ENCODE data around the gene LRGUK.

Gene LRGUK

GRCh38 chr7:134255814-134256213 is 128.7 kb downstream of the LRGUK start:
- no peak overlapping the region for H3K4me3 ChIP-seq (ENCODE audit: low read length)
- DNase-seq (ENCODE audit: low read depth), result no peak
- TF ChIP-seq CTCF (IDR thresholded peaks at IDR 0.05; ENCODE audit: insufficient read depth, low read depth, low read length, missing control alignments), result no peak

DNA sequence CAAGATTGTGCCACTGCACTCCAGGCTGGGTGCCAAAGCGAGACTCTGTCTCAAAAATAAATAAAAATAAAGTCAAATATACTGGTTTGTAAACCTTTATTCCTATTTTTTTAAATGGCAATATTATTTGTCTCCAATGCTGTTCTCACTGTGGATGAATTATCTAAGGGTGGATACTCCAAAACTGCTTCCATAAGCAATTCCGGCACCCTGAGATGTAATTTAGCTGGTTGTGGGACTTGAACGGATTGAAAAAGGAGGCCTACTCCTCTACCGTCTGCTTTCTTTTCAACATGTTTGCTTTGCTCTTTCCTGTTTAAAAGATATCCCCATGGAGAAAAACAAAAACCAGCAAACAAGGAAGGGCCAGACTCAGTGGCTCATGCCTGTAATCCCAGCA is 135.2 kb downstream of the LRGUK start:
- no peak for TF ChIP-seq CTCF (IDR thresholded peaks at IDR 0.05; ENCODE audit: insufficient read depth, low read depth, low read length, missing control alignments)
- DNase-seq (ENCODE audit: low read depth), result no peak
- no peak overlapping the region for H3K4me3 ChIP-seq (ENCODE audit: low read length)

- TF ChIP-seq CTCF (IDR thresholded peaks at IDR 0.05; ENCODE audit: insufficient read depth, low read depth, low read length, missing control alignments), result no peak
Measured at GRCh38 chr7:134276951-134277350, 149.8 kb downstream of the LRGUK start.

DNA sequence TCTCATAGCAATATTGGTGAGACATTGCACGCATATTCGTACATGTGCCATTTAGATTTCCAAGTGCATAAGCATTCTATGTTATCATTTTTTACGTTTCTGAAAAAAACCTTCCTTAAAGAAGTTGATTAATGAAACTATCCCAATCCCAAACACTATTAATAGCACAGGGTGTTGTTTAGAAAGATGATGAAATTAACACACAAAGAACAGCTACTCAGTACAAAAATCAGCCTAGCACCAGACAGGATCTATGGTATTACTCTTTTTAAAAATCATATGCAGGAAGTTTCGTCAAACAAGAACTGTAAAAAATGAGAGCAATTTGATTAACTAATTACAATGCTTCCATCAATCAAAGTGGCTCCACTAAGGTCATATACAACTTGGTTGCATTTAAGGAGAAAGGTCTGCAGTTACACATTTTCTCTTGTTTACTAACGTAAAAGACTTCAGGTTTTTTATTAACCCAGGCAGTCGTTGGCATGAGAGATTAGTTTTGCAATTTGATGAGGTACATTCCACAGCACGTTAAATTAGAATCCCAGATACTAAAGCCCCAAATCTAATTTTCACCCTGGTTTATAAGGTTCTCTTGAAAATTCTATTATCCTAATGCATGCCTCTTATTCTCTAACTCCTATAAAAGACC is 151.5 kb downstream of the LRGUK start:
- no peak overlapping the region for H3K4me3 ChIP-seq (ENCODE audit: low read length)
- no peak for DNase-seq (ENCODE audit: low read depth)
- no peak for TF ChIP-seq CTCF (IDR thresholded peaks at IDR 0.05; ENCODE audit: insufficient read depth, low read depth, low read length, missing control alignments)

More at GRCh38 chr7:134276951-134277350, 149.8 kb downstream of the LRGUK start:
- no peak for DNase-seq (ENCODE audit: low read depth)
- H3K4me3 ChIP-seq (ENCODE audit: low read length), result no peak overlapping the region

DNA sequence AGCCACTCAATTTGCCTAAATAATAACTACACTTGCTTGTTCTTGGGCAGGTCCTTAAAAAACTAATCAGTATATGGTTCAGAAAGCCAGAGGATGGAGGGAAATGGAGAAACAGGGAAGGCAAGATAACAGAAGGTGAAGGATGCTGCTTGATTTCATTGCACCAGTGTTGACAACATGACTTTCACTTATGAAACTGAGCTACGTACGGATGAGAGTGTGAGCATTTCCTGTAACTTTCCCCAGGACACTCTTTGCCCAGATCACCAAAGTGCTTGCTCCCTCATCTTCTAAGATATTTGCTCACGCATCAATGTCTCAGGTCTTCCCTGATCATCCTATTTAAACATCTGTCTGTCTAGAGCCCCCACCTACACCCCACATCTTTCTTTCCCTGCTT is 152.2 kb downstream of the LRGUK start:
- TF ChIP-seq CTCF (IDR thresholded peaks at IDR 0.05; ENCODE audit: insufficient read depth, low read depth, low read length, missing control alignments), result no peak
- H3K4me3 ChIP-seq (ENCODE audit: low read length), result no peak overlapping the region
- no peak for DNase-seq (ENCODE audit: low read depth)

- no peak for DNase-seq (ENCODE audit: low read depth)
- TF ChIP-seq CTCF (IDR thresholded peaks at IDR 0.05; ENCODE audit: insufficient read depth, low read depth, low read length, missing control alignments), result no peak
- no peak overlapping the region for H3K4me3 ChIP-seq (ENCODE audit: low read length)
Measured at GRCh38 chr7:134279898-134280297, 152.8 kb downstream of the LRGUK start.

DNA sequence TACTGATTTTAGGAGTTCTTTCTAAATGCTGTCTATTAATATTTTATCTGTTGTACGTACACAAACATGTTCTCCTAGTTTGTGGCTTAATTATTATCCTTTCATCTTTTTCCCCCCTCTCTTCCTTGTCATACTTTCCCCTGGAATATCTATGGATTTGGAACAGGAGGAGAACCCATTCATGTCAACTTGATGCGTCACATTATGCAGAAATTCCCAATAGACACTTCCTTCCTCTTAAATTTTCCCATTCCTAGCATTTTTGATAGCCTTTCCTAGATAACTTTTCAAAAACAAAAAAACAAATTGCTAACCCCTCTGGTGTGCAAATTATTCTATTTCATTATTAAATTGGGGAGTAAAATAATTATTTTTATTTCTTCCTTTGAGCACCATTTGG is 153.4 kb downstream of the LRGUK start:
- TF ChIP-seq CTCF (IDR thresholded peaks at IDR 0.05; ENCODE audit: insufficient read depth, low read depth, low read length, missing control alignments), result no peak

More for the DNA sequence above, 153.4 kb downstream of the LRGUK start:
- H3K4me3 ChIP-seq (ENCODE audit: low read length), result no peak overlapping the region
- no peak for DNase-seq (ENCODE audit: low read depth)
